ENCODE data around the gene EFCAB6.

DNA sequence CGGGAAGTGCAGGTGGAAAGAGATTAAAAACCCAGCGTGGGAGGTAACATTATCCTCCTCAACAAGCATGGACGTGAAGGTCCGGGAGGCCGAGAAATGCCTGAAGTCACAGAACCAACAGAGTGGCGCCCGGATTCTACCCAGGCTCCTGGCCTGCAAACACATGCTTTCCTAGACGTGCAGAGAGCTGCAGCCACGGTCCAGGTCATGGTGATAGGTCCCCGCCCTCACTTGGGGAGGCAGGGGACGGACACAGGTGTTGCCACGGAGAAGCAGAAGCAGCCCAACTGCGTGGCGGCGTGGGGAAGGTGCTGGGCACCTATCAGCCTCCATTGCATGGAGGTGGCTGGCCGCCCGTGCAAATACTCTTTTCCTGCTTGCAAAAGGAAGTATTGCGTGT, 251.5 kb downstream of the EFCAB6 start:
- TF ChIP-seq POLR2A (IDR thresholded peaks at IDR 0.05), result no peak
- TF ChIP-seq, protein P1, sequence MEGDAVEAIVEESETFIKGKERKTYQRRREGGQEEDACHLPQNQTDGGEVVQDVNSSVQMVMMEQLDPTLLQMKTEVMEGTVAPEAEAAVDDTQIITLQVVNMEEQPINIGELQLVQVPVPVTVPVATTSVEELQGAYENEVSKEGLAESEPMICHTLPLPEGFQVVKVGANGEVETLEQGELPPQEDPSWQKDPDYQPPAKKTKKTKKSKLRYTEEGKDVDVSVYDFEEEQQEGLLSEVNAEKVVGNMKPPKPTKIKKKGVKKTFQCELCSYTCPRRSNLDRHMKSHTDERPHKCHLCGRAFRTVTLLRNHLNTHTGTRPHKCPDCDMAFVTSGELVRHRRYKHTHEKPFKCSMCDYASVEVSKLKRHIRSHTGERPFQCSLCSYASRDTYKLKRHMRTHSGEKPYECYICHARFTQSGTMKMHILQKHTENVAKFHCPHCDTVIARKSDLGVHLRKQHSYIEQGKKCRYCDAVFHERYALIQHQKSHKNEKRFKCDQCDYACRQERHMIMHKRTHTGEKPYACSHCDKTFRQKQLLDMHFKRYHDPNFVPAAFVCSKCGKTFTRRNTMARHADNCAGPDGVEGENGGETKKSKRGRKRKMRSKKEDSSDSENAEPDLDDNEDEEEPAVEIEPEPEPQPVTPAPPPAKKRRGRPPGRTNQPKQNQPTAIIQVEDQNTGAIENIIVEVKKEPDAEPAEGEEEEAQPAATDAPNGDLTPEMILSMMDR (IDR thresholded peaks at IDR 0.05), result no peak

All from adrenal gland (tissue), 5 donors.